Measurements from ENCODE around the gene LHPP. TPM values are rescaled to one million over a fixed set of nuclear protein-coding genes. Genes with fewer than 3 reads are reported as not detected.
"Not testable (repeated sequence)": the region's sequence is repeated elsewhere in the genome, so short reads cannot be mapped to it uniquely, and the experiment has no call there.

Gene LHPP
- total RNA-seq, 1 donor from 2014 or later: 15.3 TPM

GRCh38 chr10:124609698-124610097 is 148.1 kb downstream of the LHPP start:
- no peaks in the 10 kb centered on the region for H3K9me3 Mint-ChIP-seq (ENCODE audit: low read depth)
- no peaks in the 10 kb centered on the region for H3K36me3 Mint-ChIP-seq (ENCODE audit: low read depth)
- DNase-seq (ENCODE audit: low spot score): no peak
- H3K4me3 Mint-ChIP-seq (ENCODE audit: unreplicated experiment): no peak overlapping the region
- H3K27ac Mint-ChIP-seq (ENCODE audit: unreplicated experiment): no peak overlapping the region
- no peaks in the 10 kb centered on the region for H3K4me1 Mint-ChIP-seq (ENCODE audit: low read depth)
- no peaks in the 10 kb centered on the region for H3K27me3 Mint-ChIP-seq (ENCODE audit: low read depth)
- no peak for TF ChIP-seq CTCF (IDR thresholded peaks at IDR 0.05)

- H3K4me1 Mint-ChIP-seq (ENCODE audit: low read depth); H3K27me3 Mint-ChIP-seq (ENCODE audit: low read depth); H3K4me3 Mint-ChIP-seq (ENCODE audit: unreplicated experiment); H3K36me3 Mint-ChIP-seq (ENCODE audit: low read depth); H3K9me3 Mint-ChIP-seq (ENCODE audit: low read depth); DNase-seq (ENCODE audit: low spot score); H3K27ac Mint-ChIP-seq (ENCODE audit: unreplicated experiment): not testable (repeated sequence)
These were observed 148.6 kb downstream of the LHPP start for GRCh38 chr10:124610186-124610585.

- not testable (repeated sequence) for H3K9me3 Mint-ChIP-seq (ENCODE audit: low read depth); DNase-seq (ENCODE audit: low spot score); H3K27ac Mint-ChIP-seq (ENCODE audit: unreplicated experiment); H3K4me1 Mint-ChIP-seq (ENCODE audit: low read depth); H3K27me3 Mint-ChIP-seq (ENCODE audit: low read depth); H3K4me3 Mint-ChIP-seq (ENCODE audit: unreplicated experiment); H3K36me3 Mint-ChIP-seq (ENCODE audit: low read depth)
These were observed 149.2 kb downstream of the LHPP start for GRCh38 chr10:124610851-124611250.

GRCh38 chr10:124611738-124612137 is 150.1 kb downstream of the LHPP start:
- H3K4me1 Mint-ChIP-seq (ENCODE audit: low read depth): no peaks in the 10 kb centered on the region
- H3K27ac Mint-ChIP-seq (ENCODE audit: unreplicated experiment): no peak overlapping the region

GRCh38 chr10:124612611-124613498 is 151.2 kb downstream of the LHPP start:
- no peak for DNase-seq (ENCODE audit: low spot score)
- Mint-ChIP-seq H3K36me3 (ENCODE audit: low read depth) (no peaks in the 10 kb centered on the region), H3K4me1 (ENCODE audit: low read depth) (peaks cover 3% of the 10 kb centered on the region), H3K9me3 (ENCODE audit: low read depth) (no peaks in the 10 kb centered on the region), H3K4me3 (ENCODE audit: unreplicated experiment) (no peak overlapping the region), H3K27me3 (ENCODE audit: low read depth) (no peaks in the 10 kb centered on the region), H3K27ac (ENCODE audit: unreplicated experiment) (no peak overlapping the region)
- TF ChIP-seq CTCF (IDR thresholded peaks at IDR 0.05): no peak

More at GRCh38 chr10:124611738-124612137, 150.1 kb downstream of the LHPP start:
- Mint-ChIP-seq H3K27me3 (ENCODE audit: low read depth) (no peaks in the 10 kb centered on the region), H3K9me3 (ENCODE audit: low read depth) (no peaks in the 10 kb centered on the region), H3K36me3 (ENCODE audit: low read depth) (no peaks in the 10 kb centered on the region), H3K4me3 (ENCODE audit: unreplicated experiment) (no peak overlapping the region)
- no peak for TF ChIP-seq CTCF (IDR thresholded peaks at IDR 0.05)
- no peak for DNase-seq (ENCODE audit: low spot score)

- no peaks in the 10 kb centered on the region for H3K9me3 Mint-ChIP-seq (ENCODE audit: low read depth)
- no peaks in the 10 kb centered on the region for H3K27me3 Mint-ChIP-seq (ENCODE audit: low read depth)
- no peaks in the 10 kb centered on the region for H3K36me3 Mint-ChIP-seq (ENCODE audit: low read depth)
- TF ChIP-seq CTCF (IDR thresholded peaks at IDR 0.05): no peak
- no peak overlapping the region for H3K27ac Mint-ChIP-seq (ENCODE audit: unreplicated experiment)
- H3K4me3 Mint-ChIP-seq (ENCODE audit: unreplicated experiment): no peak overlapping the region
- H3K4me1 Mint-ChIP-seq (ENCODE audit: low read depth): peaks cover 6% of the 10 kb centered on the region
- DNase-seq (ENCODE audit: low spot score): no peak
These were observed 152.5 kb downstream of the LHPP start for GRCh38 chr10:124614003-124614659.
